ENCODE results near the gene PCNX2. TPM values are rescaled to one million over a fixed set of nuclear protein-coding genes. Genes with fewer than 3 reads are reported as not detected.
"Not testable (repeated sequence)": the region's sequence is repeated elsewhere in the genome, so short reads cannot be mapped to it uniquely, and the experiment has no call there.

The PCNX2 gene
- total RNA-seq, 4 donors from 2014 or later = 5.9 to 21.7 (median 10.3) TPM

DNA sequence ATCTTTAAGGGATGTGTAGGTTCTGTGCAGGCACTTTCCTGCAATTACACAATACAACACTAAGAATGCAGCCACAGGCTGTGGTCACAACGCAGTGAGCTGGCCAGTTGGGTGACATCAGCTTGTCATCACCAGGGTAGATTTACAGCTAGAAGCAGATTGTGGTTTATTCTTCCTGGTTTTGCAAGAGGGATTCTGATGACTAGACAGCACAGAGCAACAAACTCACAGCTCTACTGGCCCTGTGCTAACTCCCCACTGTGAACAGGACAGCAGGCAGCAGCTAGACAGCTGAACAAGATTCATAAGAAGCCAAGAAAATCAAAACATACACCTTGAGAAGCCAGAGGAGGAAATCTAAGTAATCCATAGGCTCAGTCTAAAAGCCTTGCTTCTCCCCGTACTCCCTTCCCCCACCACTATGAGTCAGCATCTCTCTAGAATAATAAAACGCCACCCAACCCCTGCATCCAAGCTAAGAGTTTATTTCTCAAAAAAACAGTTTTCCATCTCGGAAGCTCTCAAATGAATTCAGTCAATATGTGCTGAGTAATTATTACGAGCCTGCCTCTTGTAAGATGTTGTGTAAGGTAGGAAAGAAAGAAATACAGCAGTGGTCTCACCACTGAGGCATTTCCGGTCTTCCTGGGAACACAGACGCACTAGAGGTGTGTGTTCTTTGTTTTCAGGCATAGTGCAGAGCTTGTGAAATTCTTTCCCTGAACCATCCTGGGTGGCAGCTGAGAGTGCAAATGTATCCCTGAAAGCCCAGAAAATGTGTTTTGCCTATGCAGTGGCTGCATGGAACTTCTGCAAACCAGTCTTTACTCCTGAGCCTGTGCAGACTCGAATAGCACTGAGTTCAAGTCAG lies 182.3 kb downstream of the PCNX2 start:
- Histone ChIP-seq H3K9me3 (no peaks in the 10 kb centered on the region), H3K36me3 (no peaks in the 10 kb centered on the region), H3K4me1 (peaks cover 0 to 19% (median 0%) of the 10 kb centered on the region in 3 donors), H3K27ac (peak overlapping the region in 3 of 4 donors; percentile 70 to 74 (median 74)), H3K27me3 (no peaks in the 10 kb centered on the region), H3K4me3 (no peak overlapping the region)
- WGBS, 2 donors (ENCODE audit: low coverage in 1 of 2) = 31 to 36% methylated on average over 6 to 8 of the region's 8 CpGs
- peak; percentile 34 for TF ChIP-seq POLR2AphosphoS5 (IDR thresholded peaks at IDR 0.05)
- TF ChIP-seq, protein P1, sequence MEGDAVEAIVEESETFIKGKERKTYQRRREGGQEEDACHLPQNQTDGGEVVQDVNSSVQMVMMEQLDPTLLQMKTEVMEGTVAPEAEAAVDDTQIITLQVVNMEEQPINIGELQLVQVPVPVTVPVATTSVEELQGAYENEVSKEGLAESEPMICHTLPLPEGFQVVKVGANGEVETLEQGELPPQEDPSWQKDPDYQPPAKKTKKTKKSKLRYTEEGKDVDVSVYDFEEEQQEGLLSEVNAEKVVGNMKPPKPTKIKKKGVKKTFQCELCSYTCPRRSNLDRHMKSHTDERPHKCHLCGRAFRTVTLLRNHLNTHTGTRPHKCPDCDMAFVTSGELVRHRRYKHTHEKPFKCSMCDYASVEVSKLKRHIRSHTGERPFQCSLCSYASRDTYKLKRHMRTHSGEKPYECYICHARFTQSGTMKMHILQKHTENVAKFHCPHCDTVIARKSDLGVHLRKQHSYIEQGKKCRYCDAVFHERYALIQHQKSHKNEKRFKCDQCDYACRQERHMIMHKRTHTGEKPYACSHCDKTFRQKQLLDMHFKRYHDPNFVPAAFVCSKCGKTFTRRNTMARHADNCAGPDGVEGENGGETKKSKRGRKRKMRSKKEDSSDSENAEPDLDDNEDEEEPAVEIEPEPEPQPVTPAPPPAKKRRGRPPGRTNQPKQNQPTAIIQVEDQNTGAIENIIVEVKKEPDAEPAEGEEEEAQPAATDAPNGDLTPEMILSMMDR (IDR thresholded peaks at IDR 0.05) = no peak
- peak; percentile 95 for ATAC-seq

DNA sequence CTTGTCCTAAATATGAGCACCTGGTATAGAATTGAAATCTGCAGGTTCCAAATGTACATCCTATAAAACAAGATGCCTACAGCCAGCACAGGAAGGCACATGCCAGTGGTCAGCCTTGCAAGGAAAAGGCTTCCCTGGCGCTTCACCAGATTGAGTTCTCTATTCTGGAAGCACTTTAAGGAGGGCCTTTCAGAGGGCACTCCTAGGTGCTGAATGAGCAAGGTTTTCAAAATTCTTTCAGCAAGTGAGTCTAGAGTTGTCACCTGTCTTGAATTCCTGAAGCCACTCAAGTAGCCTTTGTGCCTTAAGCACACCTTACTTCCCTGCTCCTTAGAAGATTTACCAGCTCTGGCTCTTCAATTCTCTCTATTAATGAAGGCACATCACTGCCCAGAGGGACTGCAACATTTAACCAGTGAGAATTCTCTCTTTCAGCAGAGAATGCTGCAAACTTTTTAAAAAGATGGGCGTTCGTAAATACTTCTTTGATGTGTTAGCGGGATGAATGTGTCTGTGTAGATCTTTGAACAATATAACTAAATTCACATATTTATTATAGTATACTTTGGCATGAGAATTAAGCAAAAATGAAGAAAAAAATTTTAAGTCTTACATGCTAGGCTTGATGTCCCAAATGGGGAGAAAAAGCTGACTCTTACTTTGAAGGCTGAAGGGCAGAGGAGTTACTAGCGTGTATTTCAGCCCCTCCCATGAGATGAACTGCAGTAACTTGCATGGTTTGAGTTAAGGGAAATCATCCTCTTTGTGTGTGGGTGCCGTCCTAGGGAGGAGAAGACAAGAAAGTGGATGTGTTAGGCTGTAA lies 183.1 kb downstream of the PCNX2 start:
- Histone ChIP-seq H3K27ac (peak overlapping the region in 3 of 4 donors; percentile 70 to 74 (median 74)), H3K4me1 (peaks cover 0 to 19% (median 4%) of the 10 kb centered on the region in 3 donors), H3K4me3 (no peak overlapping the region), H3K27me3 (no peaks in the 10 kb centered on the region), H3K36me3 (no peaks in the 10 kb centered on the region), H3K9me3 (no peaks in the 10 kb centered on the region)
- 69 to 82% methylated on average over 5 of the region's 6 CpGs for WGBS, 2 donors (ENCODE audit: low coverage in 1 of 2)
- peak; percentile 1 for ATAC-seq
- TF ChIP-seq POLR2A (IDR thresholded peaks at IDR 0.05) (no peak), EP300 (IDR thresholded peaks at IDR 0.05) (no peak), POLR2AphosphoS5 (IDR thresholded peaks at IDR 0.05) (no peak)
- TF ChIP-seq, protein P1 (IDR thresholded peaks at IDR 0.05) = no peak

DNA sequence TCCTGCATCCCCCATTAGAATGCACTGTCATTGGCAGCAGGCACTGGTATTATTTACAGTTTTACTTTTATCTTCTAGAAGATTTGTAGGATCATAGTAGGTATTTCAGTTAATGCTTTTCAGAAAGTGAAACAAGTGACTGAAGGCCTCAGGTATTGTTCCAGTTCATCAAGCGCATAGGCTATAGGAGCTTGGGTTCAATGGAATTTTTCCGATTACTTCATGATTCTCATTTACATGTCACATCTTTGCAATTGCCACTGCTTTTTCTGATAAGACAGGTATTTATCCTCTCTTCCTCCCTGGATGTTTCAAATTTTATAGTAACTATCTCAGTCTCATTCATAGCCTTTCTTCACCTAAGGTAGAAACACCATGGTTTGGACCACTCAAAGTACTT lies 183.8 kb downstream of the PCNX2 start:
- Histone ChIP-seq H3K4me1 (peaks cover 0 to 19% (median 4%) of the 10 kb centered on the region in 3 donors), H3K9me3 (no peaks in the 10 kb centered on the region), H3K27ac (no peak overlapping the region), H3K4me3 (no peak overlapping the region), H3K36me3 (no peaks in the 10 kb centered on the region), H3K27me3 (no peaks in the 10 kb centered on the region)
- WGBS, 2 donors (ENCODE audit: low coverage in 1 of 2) = 100% methylated on average over 2 of the region's 2 CpGs
- TF ChIP-seq EP300 (IDR thresholded peaks at IDR 0.05) (no peak), POLR2A (IDR thresholded peaks at IDR 0.05) (no peak), POLR2AphosphoS5 (IDR thresholded peaks at IDR 0.05) (no peak)
- TF ChIP-seq, protein P1 (IDR thresholded peaks at IDR 0.05) = no peak
- ATAC-seq = no peak

DNA sequence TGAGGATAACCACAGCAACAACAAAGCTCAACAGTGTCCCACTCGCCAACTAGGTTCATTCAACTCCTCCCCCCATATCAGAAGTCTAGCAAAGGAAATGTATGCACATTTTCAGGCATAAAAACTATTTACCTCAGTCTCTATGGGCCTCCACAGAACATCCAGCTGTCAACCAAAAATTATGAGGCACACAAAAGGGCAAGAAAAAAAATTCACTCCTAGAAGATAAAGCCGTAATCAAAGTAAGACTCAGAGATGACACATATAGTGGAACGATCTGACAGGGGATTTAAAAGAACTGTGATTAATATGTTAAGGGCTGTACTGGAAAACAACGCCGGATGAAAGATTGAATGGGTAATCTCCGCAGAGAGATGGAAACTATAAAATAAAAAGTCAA lies 186.4 kb downstream of the PCNX2 start:
- Histone ChIP-seq H3K27me3 (no peaks in the 10 kb centered on the region), H3K4me1 (peaks cover 0 to 19% (median 4%) of the 10 kb centered on the region in 3 donors), H3K27ac (no peak overlapping the region), H3K36me3 (no peaks in the 10 kb centered on the region), H3K4me3 (no peak overlapping the region), H3K9me3 (no peaks in the 10 kb centered on the region)
- TF ChIP-seq EP300 (IDR thresholded peaks at IDR 0.05) (no peak), POLR2A (IDR thresholded peaks at IDR 0.05) (no peak), POLR2AphosphoS5 (IDR thresholded peaks at IDR 0.05) (no peak)
- TF ChIP-seq, protein P1 (IDR thresholded peaks at IDR 0.05) = no peak
- 72 to 80% methylated on average over 5 of the region's 6 CpGs for WGBS, 2 donors (ENCODE audit: low coverage in 1 of 2)
- no peak for ATAC-seq

DNA sequence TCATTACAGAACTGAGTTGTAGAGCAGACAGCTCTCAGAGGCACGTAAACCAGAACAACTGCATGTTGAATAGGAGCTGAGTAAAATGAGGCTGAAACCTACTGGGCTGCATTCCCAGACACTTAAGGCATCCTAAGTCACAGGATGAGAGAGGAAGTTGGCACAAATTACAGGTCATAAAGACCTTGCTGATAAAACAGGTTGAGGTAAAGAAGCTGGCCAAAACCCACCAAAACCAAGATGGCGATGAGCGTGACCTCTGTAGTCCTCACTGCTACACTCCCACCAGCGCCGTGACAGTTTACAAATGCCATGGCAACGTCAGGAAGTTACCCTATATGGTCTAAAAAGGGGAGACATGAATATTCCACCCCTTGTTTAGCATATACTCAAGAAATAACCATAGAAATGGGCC lies 187.8 kb downstream of the PCNX2 start:
- H3K27ac ChIP-seq, H3K9me3 ChIP-seq, ATAC-seq, H3K27me3 ChIP-seq, H3K4me1 ChIP-seq, H3K4me3 ChIP-seq, H3K36me3 ChIP-seq: not testable (repeated sequence)
- 63 to 82% methylated on average over 4 to 6 of the region's 6 CpGs for WGBS, 2 donors (ENCODE audit: low coverage in 1 of 2)
